ENCODE measurements around the gene MDN1. TPM values are rescaled to one million over a fixed set of nuclear protein-coding genes. Genes with fewer than 3 reads are reported as not detected.

MDN1 gene
- total RNA-seq, 1 experiment from 2014 or later = 117 TPM

GRCh38 chr6:89618026-89618425, 201.6 kb downstream of the MDN1 start:
- Histone ChIP-seq H2BK12ac (ENCODE audit: insufficient read length, low read depth, low read length) (no peak overlapping the region), H2AFZ (ENCODE audit: low read length) (no peak overlapping the region), H3K4me1 (ENCODE audit: insufficient read depth, low read length) (no peaks in the 10 kb centered on the region), H3K79me1 (ENCODE audit: insufficient read depth, low read depth, low read length, poor library complexity, severe bottlenecking) (no peaks in the 10 kb centered on the region), H3K56ac (ENCODE audit: insufficient read length, low read depth, low read length) (no peak overlapping the region), H3K23ac (ENCODE audit: insufficient read length, low read depth, low read length) (no peak overlapping the region), H3K79me2 (ENCODE audit: insufficient read depth, low read length) (no peaks in the 10 kb centered on the region), H3T11ph (ENCODE audit: low read length) (no peak overlapping the region), H4K20me1 (ENCODE audit: control insufficient read depth, insufficient read depth, insufficient read length) (no peaks in the 10 kb centered on the region), H3K27ac (ENCODE audit: insufficient read length, low read depth, low read length) (no peak overlapping the region), H4K91ac (ENCODE audit: insufficient read length, low read depth, low read length) (no peak overlapping the region), H2BK20ac (ENCODE audit: low read depth, low read length, poor library complexity, severe bottlenecking) (no peak overlapping the region), H3K9me3 (ENCODE audit: control insufficient read depth, low read depth, low read length) (no peaks in the 10 kb centered on the region), H3K23me2 (ENCODE audit: insufficient read length, low read depth, low read length, poor library complexity, severe bottlenecking) (no peaks in the 10 kb centered on the region), H4K5ac (ENCODE audit: insufficient read length, low read depth, low read length) (no peak overlapping the region), H2AK5ac (ENCODE audit: insufficient read length, low read length) (no peak overlapping the region), H3K9ac (ENCODE audit: extremely low read depth, insufficient read length, low read length) (no peak overlapping the region), H3K4me2 (ENCODE audit: insufficient read depth, insufficient read length, low read length) (no peak overlapping the region), H3K14ac (ENCODE audit: insufficient read depth, low read length) (no peak overlapping the region), H3K4ac (ENCODE audit: low read depth, low read length) (no peak overlapping the region), H3K27me3 (ENCODE audit: insufficient read depth, low read length) (no peaks in the 10 kb centered on the region), H2BK5ac (ENCODE audit: insufficient read length, low read length) (no peak overlapping the region), H4K8ac (replicated peaks; ENCODE audit: insufficient read length, low read depth, low read length) (no peak overlapping the region), H3K18ac (ENCODE audit: insufficient read length, low read depth, low read length) (no peak overlapping the region), H2BK120ac (ENCODE audit: low read depth, low read length, poor library complexity, severe bottlenecking) (no peak overlapping the region), H2BK15ac (ENCODE audit: low read depth, low read length) (no peak overlapping the region)
- no peak for DNase-seq
- H3K27me3 Mint-ChIP-seq (ENCODE audit: low read depth) = no peaks in the 10 kb centered on the region
- peaks cover 0 to 7% of the 10 kb centered on the region in 2 experiments; a peak in 3 of 4 replicates for H3K4me1 Mint-ChIP-seq
- no peak for TF ChIP-seq CTCF (conservative IDR thresholded peaks at IDR 0.05)
- H3K36me3 Mint-ChIP-seq (ENCODE audit: insufficient read depth in 1 of 3, low read depth in 3 of 3) = no peaks in the 10 kb centered on the region; a peak in 1 of 7 replicates
- H3K9me3 Mint-ChIP-seq = no peaks in the 10 kb centered on the region
- H3K4me3 Mint-ChIP-seq = no peak overlapping the region
- no CpG with 5 or more reads among the region's 6 CpGs for WGBS (ENCODE audit: extremely low coverage, insufficient read length, low lambda C conversion rate)
- H3K27ac Mint-ChIP-seq = no peak overlapping the region
